CD4-positive, alpha-beta T cell treated with Interleukin-4 for 1 hour (primary cell): ENCODE data around the gene LRRC3.

Experiments used
- DNase-seq, 2 donors: peaks; one replicate each; pipeline ENCODE4 v3.0.0-alpha.2; 2020 to 2022

Gene LRRC3

DNA sequence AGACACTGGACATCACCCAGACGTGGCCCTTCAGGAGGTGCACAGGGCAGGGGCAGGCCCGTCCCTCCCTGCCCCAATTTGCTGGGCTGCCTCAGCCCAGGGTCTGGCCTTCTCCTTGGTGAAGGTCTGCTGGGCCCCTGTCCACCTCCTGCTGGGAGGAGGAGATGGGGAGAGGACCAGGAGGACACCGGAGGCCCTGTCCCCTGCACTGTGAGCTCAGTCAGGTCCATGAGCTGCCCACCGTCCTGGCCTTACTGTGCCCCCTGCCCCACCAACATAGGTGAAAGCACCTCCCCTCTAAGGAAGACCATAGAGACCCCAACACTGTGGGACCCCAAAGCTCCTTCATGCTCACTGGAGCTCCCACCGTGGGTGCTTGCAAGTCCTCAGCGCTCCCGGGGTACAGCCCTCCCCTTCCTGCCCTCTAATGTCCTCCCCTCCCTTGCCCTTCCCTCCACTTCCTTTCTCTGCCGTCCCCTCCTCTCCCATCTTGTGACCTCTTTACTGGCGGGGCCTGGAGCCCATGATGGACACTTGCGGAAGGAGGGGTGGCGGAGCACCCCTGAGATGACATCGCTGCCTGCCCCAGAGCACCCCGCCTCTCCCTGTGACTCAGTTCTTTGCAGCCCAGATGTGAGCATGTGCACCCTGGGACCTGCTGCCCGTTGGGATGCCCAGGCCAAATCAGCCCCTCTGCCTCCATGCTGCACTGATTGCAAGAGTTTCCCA, 4.6 kb downstream of the LRRC3 start:
- DNase-seq, result no peak

DNA sequence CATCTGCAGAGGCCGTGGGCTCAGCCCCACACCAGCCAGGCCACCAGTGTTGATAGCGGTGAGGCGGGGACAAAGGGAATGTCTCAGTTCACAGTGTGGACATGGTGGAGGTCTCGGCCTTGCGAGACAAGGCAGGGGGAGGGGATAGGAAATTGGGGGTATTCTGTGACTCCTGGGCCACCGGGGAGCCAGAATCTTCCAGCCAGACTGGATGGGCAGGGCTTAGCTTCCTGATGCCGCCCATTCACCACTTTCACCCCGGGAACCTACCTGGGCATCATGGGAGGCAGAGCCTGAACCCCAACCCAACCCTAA, 5.1 kb downstream of the LRRC3 start:
- DNase-seq, result no peak

DNA sequence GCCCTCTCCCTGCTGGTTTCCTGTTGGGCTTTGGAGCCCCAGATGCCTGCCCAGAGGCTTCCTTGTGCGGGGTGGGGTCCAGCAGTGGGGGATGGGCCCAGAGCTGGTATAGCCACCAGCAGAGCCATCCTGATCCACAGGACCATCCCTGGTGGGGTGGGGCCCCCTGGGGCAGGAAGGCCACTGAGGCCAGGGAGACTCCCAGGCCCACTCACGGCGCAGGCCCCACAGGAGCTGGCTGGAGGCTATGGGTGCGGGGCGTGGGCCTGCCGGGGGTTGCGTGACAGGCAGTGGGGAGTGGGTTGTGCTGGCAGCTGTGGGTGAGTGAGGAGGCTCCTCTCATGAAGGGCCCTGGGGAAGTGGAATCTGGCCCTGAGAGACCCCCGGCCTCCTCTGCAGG, 5.7 kb downstream of the LRRC3 start:
- DNase-seq, result no peak

DNA sequence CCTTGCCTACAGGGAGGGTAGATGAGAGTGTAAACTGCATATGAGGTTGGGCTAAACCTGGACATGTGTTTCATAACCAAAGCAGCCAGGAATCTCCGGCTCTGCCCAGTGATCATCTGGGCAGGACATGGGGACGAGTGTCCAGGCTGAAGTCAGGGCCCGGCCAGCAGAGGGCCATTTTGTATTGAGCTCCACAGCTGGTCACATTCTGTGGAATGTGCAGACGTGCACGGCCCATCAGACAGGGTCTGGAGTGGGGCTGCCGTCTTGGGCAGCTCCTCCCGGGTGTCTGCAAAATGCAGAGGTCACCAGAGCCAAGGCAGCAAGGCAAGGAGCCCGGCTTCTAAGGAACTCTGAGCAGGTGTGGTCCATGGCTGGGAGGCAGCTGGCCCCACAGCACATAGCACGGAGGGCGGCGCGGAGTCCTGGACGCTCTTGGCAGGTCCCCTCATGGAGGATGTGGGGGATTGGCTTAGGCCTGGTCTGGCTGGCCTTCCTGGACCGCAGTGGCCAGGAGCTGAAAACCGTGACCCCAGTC, 6.2 kb downstream of the LRRC3 start:
- DNase-seq, result no peak

DNA sequence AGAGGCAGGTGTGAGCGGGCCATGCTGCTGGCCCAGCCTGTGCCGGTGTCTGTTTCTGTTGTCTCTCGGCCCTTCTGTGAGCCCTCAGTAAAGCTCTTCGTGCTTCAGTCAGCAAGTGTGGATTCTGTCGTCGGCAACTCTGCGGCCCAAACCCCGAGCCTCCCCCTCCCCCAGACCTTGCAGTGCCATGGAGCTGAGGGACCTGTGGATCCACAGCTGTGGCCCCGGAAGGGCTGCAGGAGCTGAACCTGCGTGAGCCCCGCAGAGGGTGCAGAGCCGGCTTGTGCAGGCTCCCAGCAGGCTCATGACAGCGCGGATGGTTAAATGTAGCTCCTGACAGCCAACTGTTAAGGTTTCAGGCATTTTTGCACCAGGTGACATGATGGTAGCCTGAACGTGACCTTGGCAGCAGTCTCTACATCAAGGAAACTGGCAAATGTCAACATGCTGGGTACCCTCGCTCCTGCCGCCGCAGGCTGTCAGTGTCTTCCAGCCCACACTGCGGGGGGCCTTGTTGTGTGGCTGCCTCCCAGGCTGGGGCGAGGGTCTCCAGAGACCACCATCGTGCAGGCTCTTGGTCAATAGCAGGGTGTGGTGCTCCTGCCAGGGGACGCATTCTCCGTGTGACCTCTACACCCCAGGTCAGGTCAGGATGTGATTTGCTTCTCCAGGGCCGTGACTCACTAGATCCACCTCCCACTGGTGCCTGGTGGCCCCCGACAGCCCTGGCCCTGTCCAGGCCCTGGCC, 7.0 kb downstream of the LRRC3 start:
- no peak for DNase-seq

DNA sequence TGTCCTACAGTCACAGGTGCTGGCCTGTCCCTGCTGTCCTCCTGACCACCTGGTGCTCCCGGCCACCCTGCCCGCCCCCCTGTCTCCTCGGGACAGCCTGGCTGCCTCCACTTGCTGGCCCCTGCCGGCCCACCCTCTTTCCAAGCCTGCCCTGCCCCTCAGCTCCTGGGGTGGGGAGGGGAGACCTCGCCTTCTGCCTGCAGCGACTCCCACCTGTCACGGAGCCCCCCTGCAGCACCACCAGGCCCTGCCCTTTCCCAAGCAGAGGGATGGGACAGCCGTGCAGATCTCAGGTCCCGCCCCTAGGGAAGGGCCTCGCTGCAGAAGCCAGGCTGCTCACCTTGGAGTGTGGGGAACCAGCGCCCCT, 7.5 kb downstream of the LRRC3 start:
- no peak for DNase-seq

DNA sequence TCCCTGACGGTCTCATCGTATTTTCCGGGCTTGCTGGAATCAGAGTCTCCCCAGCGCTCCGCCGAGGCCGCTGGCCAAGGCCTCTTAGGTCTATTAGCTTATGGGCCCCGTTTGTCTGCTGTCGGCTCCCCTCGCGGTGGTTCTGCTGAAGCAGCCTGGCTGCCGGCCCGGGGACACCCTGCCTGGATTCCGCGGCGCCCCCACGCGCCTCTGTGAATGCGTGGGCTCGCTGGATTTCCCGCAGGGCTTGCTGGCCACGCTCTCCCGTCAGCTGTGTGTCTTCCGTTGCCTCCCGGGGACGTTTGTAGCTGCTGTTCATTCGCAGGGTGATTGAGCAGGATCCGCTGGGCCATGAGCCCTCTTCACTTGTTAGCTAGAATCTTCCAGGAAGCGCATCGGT, 8.4 kb downstream of the LRRC3 start:
- no peak for DNase-seq

DNA sequence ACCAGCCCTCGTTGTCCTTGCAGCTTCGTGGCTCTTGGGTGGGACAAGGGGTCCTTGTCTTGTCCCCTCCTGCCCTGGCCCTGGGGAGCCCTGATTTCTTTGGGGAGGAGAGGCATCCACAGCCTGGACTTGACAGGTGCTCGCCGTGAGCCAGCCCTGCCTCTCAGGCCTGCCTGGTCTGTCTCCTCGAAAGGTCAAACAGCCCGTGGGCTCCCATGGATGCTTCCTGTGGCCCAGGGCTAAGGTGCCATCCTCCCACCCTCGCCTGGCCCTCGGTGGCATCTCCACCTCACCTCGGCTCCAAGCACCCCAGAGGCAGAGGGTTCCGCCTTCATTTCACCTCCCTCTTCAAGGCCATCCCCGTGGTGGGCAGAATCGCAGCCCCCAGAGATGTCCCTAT, 9.0 kb downstream of the LRRC3 start:
- no peak for DNase-seq

DNA sequence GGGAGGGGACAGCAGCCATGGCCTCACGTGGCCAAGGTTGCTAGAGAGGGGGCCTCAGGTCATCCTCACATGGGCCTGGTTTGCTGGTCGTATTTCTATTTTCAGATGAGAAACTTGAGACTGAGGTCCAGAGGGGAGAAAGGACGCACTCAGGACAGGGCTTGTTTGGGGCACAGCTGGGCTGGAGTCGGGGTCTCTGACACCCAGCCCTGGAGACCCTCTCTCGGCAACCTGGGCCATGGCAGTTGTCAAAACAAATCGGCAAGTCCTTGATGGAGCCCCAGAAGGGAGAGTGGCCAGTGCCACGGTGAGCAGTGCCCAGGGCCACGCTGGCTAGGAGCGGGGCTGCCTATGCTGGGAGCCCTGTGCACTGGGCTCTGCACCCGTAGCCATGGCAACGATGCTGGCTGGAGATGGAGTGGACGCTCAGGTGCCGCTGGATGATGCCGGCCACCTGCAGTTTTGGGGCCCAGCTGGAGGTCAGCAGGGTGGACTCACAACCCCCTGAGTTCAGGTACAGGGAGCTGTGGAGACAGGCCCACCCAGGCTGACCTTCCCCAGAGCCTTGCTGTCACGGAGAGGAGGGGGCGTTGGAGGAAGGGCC, 11.1 kb downstream of the LRRC3 start:
- no peak for DNase-seq

DNA sequence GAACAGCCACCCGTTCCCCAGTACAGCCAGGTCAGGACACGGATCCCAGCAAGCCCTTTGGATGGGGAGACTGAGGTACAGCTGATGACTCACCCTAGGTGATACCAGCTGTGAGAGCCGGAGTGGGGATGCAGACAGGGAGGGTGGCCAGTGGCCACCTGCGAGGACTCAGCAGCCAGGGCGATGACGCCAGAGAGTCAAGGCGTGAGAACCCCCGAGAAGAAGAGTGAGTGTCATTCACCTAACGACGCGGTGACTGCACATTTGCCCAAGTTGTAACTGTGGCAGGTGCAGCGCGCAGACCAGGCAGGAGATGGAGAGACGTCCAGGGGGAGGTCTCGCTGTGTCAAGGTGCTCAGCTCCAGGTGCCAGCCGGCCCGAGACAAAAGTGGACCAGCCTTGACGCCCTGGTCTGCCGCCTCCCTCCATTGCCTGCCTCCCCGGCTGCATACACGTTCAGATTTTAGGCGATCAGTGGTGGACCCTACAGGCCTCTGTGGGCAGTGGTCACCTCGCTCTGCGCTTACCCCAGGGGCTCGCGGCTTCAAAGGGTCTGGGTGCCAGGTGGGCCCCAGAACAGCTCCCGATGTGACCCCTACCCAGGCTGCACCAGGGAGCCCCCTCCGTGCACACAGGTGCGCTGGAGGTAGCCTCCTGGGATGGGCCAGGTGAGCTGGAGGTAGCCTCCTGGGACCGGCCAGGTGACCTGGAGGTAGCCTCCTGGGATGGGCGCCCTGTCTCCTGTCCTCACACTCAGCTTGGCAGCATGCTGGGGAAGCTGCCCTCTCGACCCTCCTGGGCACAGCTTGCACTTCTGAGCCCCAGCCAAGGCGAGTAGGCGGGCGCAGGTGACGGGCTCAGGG, 11.9 kb downstream of the LRRC3 start:
- no peak for DNase-seq

DNA sequence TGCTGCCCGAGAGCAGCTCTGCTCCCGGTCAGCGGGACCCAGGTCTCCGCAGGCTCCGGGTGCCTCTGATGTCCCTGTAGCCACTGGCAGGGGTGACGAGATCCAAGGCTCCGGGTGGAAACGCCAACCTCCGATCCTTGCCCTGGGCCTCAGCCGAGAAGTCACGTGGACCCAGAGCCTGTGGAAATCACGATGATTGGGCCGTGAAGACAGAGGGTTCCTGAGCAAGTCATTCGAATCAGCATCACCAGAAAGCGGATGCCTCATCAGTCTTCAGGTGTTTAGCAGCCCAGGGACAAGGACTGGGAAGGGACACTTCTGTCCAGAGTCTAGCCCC, 12.5 kb downstream of the LRRC3 start:
- no peak for DNase-seq

DNA sequence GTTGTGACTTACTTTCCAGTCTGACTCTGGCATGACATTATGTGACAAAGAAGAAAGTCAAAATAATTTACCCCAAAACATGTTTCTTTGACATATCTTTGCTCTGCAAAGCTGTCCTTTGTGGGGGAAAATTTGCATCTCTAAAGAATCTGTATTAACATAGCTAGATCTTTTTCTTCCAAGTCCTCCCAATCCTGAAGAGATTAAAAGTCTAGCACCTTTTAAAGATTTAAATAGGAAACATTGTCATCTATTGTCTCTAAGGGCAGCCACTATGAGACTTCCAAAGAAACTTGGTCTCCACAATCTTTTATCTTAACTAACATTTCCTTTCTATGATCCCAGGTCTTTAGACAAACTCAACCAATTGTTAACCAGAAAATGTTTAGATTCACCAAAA, 16.0 kb downstream of the LRRC3 start:
- no peak for DNase-seq

DNA sequence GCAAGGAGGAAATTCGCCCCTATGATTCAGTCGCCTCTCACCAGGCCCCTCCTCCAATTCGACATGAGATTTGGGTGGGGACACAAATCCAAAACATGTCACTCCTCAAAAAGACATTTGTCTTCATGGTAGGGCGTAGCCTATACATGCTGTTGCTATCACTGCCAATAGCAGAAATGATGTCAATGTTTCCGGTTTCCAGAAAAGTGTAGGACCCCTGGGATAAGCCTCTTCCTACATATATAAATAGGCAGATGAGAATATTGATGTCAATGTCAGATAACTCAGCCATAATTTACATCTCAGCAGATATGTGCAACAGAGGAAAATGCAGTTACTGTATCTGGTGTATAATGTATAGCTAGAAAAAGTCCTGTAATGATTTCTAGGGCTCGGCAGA, 16.7 kb downstream of the LRRC3 start:
- no peak for DNase-seq

DNA sequence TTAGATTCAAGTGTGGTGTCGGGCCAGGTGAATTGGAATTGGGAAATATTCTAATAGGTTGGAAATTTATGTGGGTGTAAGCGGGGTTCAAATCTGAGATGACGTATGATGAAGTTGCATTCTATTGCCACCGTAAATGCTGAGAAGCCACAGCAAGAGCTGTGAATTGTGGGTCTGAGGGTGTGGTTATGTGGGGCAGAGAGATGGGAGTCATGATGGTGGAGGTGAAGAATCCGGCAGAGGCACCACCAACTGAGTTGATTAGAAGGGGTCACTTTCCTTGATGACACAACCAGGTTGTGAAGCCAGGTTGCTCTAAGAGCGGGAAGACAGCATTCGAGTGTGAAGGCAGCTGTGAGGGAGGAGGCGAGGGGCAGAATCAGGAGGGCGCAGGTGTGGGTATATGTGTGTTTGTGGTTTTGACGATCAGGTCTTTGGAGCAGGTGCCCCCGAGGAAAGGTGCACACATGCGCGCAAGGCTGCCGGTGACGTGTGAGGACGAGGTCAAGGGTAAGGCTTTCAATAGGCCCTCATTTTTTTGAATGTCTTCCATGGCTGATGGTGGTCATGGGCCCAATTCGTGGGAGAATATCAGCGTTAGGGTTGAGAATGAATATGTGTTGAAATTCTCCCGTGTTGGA, 18.7 kb downstream of the LRRC3 start:
- DNase-seq, result no peak

DNA sequence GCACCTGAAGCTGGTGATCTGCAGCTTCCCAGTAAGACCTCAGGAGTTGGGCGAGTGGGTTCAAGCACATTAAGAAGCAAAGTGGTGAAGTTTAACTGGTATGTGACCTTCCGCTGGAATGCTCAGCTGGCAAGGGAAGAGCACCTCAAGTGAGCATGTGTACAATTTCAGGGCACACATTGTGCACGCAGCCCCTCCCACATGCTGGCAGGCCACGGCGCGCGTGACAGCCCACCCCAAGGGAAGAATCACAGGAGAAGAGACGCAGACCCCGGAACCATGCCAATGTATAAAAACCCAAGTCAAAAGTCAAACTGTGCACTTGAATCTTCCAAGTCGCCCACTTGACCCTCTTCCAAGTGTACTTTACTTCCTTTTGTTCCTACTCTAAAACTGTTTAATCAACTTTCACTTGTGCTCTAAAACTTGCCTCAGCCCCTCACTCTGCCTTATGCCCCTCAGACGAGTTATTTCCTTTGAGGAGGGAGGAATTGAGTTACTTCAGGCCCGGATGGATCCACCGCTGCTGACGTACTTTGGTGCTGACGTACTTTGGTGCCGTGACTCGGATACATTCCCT, 20.0 kb downstream of the LRRC3 start:
- DNase-seq, result no peak

DNA sequence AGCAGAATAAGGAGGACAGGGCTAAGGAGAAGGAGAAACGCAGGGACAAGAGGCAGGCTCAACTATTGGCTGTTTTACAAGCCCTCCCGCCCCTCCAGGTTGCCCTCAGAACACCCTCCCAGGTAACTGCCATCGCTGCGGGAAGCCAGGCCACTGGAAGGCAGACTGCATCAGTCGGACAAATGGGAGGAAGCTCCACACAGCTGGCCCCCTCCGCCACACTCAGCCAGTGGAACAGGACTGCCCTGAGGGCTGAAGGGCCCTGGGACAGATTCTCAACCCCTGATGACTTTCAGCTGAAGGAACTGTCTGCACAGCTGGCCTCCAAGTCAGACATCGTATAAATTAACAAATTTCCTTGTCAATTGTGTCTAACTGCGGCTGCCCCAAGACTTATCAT, 21.8 kb downstream of the LRRC3 start:
- no peak for DNase-seq

DNA sequence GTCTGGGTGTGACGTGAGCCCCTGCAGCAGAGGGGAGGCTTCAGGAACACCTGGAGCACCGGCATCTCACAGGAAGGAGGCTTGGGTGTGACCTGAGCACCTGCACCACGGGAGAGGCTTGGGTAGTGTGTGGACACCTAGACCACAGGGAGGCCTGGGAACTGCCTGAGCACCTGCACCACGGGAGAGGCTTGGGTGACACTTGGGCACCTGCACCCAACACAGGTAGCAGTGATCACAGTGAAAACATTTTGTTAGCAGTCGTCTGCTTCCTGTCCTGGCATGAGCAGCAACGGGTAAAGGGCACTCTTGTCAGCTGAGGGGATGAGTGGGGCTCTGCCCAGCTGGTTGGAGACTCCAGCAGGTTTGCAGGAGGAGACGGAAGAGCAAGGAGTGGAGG, 22.4 kb downstream of the LRRC3 start:
- DNase-seq, result no peak

DNA sequence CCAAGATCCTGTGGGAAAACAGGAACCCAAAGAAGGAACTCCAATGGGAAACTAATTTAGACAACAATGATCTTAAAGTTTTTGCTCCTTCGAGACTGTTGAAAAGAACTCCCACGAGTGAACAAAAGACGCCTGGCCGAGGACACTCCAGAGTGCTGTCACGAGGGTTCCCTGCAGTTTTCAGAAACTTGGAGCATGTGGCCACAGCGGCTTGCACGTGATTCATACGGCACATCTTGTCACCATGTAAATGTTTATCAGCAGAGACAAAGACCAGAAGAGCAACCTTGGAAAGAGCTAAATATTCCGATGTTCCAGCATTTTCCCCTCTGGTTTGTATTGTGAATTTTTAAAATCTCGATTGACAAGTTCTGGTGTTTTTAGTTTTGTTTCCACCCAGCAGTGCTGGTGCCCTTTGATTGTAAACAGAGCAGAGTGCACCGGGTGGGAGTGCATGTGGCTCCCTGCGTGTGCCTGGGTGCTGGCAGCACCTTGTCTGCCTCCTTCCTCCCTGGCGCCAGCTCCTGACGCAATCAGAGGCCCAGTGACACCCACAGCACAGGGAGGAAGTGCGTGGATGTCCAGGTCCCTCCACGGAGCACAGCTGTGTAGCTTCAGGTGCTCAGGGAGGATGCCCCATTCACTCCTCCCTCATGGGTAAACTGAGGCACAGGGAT, 23.0 kb downstream of the LRRC3 start:
- no peak for DNase-seq

DNA sequence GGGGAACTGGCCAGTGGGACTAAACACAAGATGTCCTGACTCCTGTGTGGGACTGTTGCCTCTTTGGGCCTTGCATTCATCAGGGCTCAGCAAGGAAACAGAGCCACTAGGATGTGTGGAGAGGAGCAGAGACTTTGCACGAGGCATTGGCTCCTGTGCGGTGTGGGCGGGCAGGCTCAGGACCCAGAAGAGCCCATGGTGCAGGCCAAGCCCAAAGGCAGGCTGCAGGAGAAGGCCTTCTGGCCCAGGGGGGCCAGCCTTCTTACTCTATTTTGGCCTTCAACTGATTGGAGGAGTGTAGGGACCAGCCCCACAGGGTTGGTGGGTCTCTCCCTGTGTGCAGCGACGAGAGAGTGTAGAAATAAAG, 23.5 kb downstream of the LRRC3 start:
- no peak for DNase-seq

DNA sequence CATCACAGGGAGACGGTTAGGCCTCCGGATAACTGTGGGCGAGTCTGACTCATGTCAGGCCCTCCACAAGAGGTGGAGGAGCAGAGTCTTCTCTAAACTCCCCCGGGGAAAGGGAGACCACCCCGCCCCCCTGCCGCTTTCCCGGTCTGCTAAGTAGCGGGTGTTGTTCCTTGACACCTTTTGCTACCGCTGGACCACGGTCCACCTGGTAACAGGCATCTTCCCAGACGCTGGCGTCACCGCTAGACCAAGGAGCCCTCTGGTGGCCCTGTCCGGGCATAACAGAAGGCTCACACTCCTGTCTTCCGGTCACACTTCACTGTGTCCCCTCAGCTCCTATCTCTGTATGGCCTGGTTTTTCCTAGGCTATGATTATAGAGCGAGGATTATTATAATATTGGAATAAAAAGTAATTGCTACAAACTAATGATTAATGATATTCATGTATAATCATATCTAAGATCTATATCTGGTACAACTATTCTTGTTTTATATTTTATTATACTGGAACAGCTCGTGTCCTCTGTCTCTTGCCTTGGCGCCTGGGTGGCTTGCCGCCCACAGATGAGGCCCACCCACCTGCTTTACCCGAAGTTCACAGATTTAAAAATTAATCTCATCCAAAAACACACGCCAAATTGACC, 24.4 kb downstream of the LRRC3 start:
- peak; percentile 60 for DNase-seq
